LNCAP (cell line): ENCODE measurements around the gene CTDP1.
A peak's percentile ranks its signal among the peaks of the same experiment; 100 is the strongest.

Source experiments
- TF ChIP-seq, protein P1 (sequence below): fragments of 450-650 bp; IDR thresholded peaks from 2 replicates; pipeline ENCODE4 v1.5.1; 2017; ENCODE audit warnings: mild to moderate bottlenecking

Gene CTDP1

GRCh38 chr18:79650959-79651358 is 28.6 kb upstream of the CTDP1 start:
- TF ChIP-seq, protein P1, sequence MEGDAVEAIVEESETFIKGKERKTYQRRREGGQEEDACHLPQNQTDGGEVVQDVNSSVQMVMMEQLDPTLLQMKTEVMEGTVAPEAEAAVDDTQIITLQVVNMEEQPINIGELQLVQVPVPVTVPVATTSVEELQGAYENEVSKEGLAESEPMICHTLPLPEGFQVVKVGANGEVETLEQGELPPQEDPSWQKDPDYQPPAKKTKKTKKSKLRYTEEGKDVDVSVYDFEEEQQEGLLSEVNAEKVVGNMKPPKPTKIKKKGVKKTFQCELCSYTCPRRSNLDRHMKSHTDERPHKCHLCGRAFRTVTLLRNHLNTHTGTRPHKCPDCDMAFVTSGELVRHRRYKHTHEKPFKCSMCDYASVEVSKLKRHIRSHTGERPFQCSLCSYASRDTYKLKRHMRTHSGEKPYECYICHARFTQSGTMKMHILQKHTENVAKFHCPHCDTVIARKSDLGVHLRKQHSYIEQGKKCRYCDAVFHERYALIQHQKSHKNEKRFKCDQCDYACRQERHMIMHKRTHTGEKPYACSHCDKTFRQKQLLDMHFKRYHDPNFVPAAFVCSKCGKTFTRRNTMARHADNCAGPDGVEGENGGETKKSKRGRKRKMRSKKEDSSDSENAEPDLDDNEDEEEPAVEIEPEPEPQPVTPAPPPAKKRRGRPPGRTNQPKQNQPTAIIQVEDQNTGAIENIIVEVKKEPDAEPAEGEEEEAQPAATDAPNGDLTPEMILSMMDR, result no peak

- TF ChIP-seq, protein P1, result peak; percentile 58
Measured at GRCh38 chr18:79657342-79657996, 22.1 kb upstream of the CTDP1 start.

- TF ChIP-seq, protein P1, result no peak
Measured at GRCh38 chr18:79658366-79658765, 21.2 kb upstream of the CTDP1 start.

- TF ChIP-seq, protein P1, result no peak
Measured at GRCh38 chr18:79659733-79660132, 19.9 kb upstream of the CTDP1 start.

GRCh38 chr18:79662034-79662433 is 17.6 kb upstream of the CTDP1 start:
- TF ChIP-seq, protein P1, result no peak

DNA sequence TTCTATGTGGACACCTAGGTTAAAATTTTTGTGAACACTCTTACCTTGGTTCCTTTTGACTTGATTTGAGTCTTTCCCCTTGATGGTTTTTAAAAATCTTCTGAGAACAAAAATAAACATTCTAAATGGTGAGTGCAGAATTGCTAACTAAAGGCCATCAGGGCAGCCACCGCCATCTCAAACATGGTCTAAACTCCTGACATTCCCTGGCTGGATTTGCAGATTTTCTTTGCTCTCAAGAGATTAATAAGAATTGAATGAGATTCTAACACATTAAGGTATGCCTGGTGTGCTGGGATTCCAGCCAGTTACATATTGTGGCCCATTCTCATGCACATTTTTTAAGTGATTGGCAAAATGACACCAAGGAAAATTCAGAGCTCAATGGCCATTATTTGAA is 17.2 kb upstream of the CTDP1 start:
- TF ChIP-seq, protein P1, result no peak

GRCh38 chr18:79664525-79665125 is 15.0 kb upstream of the CTDP1 start:
- TF ChIP-seq, protein P1, result no peak
